Adrenal gland (tissue), 12 donors: Measurements from ENCODE around the gene SHROOM4. TPM values are rescaled to one million over a fixed set of nuclear protein-coding genes. Genes with fewer than 3 reads are reported as not detected.

Experiments used
- DNase-seq, 7 donors: peaks; one replicate each; pipeline ENCODE4 v3.0.0-alpha.2; 2019 to 2020
- H3K27ac ChIP-seq, 5 donors: fragments of 200-600 bp; sonication (generic) in 4 of 5; 1 replicate in 3 of 5; 2 replicates in 2 of 5; pipeline versions ENCODE4 v1.5.1 to v1.8.0; 2016 to 2020; ENCODE audit warnings: mild to moderate bottlenecking in 1 of 5
- H3K27me3 ChIP-seq: fragments of 200-600 bp; 2 replicates; pipeline ENCODE4 v1.8.0; 2021
- H3K36me3 ChIP-seq, 2 donors: fragments of 200-600 bp; replicated peaks in 1 of 2; 1 replicate in 1 of 2; 2 replicates in 1 of 2; pipeline versions ENCODE4 v1.5.1 to v1.8.0; 2018 to 2022
- H3K4me1 ChIP-seq, 2 donors: fragments of 200-600 bp; replicated peaks in 1 of 2; 1 replicate in 1 of 2; 2 replicates in 1 of 2; pipeline versions ENCODE4 v1.5.1 to v1.8.0; 2018 to 2021
- H3K4me3 ChIP-seq, 4 donors: fragments of 200-600 bp; sonication (generic) in 3 of 4; one replicate each; pipeline ENCODE4 v1.5.1; 2016 to 2018
- H3K9me3 ChIP-seq, 3 donors: fragments of 200-600 bp; sonication (generic) in 1 of 3; replicated peaks in 1 of 3; 1 replicate in 2 of 3; 2 replicates in 1 of 3; pipeline versions ENCODE4 v1.5.1 to v1.8.0; 2016 to 2021
- POLR2A ChIP-seq, 2 donors: fragments of 450-650 bp; IDR thresholded peaks; one replicate each; pipeline ENCODE4 v1.6.1; 2017; ENCODE audit warnings: antibody characterized with exemption in 2 of 2, mild to moderate bottlenecking in 2 of 2, moderate library complexity in 1 of 2
- WGBS, 4 donors: extraction: QIAGEN DNeasy Blood & Tissue Kit in 2 of 4; methylation state at CpG; one replicate each; pipeline versions ENCODE4 v1.1.5 to v1.1.7; 2013 to 2017; 5-methylcytosine and 5-hydroxymethylcytosine counted together
- intact Hi-C, 2 donors: fragments of 100-400 bp; cut with DNase I; formaldehyde crosslinking; loops; one replicate each; pipeline versions ENCODE4 v1.14.1 to v1.15.0; 2022 to 2023
- polyA plus RNA-seq, 3 donors: library from polyadenylated mRNA; stranded (reverse); fragments of 200-250 nt in 2 of 3; fragments of 350-450 nt in 1 of 3; fragmentation: Illumina TruSeq in 1 of 3; extraction: RNeasy Lipid Tissue Mini Kit (QIAGEN cat#74804) in 1 of 3; gene quantifications; one replicate each; pipeline ENCODE4 v1.2.3, GENCODE V29; 2013 to 2014
- total RNA-seq, 9 donors: library from RNA; depleted of rRNA in 4 of 9; stranded (reverse); fragments of >200 nt in 4 of 9; fragments of 120-200 nt in 1 of 9; fragmentation: NEBNext Ultra II Directional in 1 of 9; extraction: Animal tissue kit (Norgen Biotek cat#: 25700) in 1 of 9; gene quantifications; one replicate each; pipeline versions ENCODE4 v1.1.0 to v1.2.4, GENCODE V29; 2013 to 2023
- TF ChIP-seq, protein P1 (sequence below), 6 experiments: fragments of 450-650 bp in 4 of 6; fragments of 200-600 bp in 2 of 6; sonication (generic) in 1 of 6; IDR thresholded peaks; 1 replicate in 5 of 6; 2 replicates in 1 of 6; pipeline versions ENCODE4 v1.5.1 to v1.8.0; 2016 to 2021; ENCODE audit warnings: antibody characterized with exemption in 6 of 6, mild to moderate bottlenecking in 2 of 6, moderate library complexity in 1 of 6
- donor health status: healthy with polysubstance abuse.
- donor health status: Bipolar disorder and iron deficiency.
- donor health status: DM: yes; HTN: yes; CAD: no.
- donor health status: DM: no; HTN: no; CAD: no.
- donor health status: DM: no; HTN: no; CAD: no.
- donor health status: DM: yes; HTN: yes; CAD: no.

SHROOM4 gene
- total and polyA plus RNA-seq, 12 donors = 2.9 to 8.7 (median 5.9) TPM

DNA sequence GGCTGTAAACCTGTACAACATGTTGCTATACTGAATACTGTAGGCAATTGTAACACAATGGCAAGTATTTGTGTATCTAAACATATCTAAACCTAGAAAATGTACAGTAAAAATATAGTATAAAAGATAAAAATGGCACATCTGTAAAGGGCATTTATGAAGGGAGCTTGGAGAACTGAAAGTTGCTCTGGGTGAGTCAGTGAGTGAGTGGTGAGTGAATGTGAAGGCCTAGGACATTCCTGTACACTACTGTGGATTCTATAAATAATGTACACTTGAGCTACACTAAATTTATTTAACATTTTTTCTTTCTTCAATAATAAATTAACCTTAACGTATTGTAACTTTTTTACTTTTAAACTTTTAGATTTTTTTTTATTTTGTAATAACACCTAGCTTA, 5.0 kb upstream of the SHROOM4 start:
- H3K9me3 ChIP-seq = no peaks in the 10 kb centered on the region
- H3K4me3 ChIP-seq = no peak overlapping the region
- DNase-seq = no peak
- H3K36me3 ChIP-seq = no peaks in the 10 kb centered on the region
- peaks cover 8% of the 10 kb centered on the region for H3K27me3 ChIP-seq
- no peak for TF ChIP-seq POLR2A (IDR thresholded peaks at IDR 0.05)
- intact Hi-C loops = no loop called here
- no peak overlapping the region for H3K27ac ChIP-seq
- no peaks in the 10 kb centered on the region for H3K4me1 ChIP-seq
- WGBS, 4 donors = 66 to 79% (median 72%) methylated on average over 1 of the region's 1 CpG

DNA sequence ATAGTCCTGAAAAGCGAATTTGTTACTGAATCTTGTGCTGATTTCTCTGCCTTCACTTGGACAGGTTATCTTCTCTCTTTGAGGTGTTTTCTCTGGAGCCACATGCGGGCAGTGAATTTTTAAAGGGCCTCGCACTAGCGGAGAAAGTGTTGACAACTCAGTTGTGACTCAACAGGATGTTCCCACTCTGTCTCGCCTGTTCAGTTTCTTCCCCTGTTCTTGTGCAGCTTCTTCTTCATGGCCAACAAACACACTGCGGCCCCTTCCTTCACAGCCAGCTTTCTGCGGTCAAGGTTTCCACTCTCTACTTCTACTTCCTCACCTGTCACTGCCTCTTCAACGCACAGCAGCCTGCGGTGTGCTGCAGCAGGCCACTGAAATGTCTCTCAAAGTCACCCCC, 1.1 kb upstream of the SHROOM4 start:
- Histone ChIP-seq H3K4me3 (no peak overlapping the region), H3K27me3 (peaks cover 17% of the 10 kb centered on the region), H3K36me3 (no peaks in the 10 kb centered on the region), H3K27ac (no peak overlapping the region), H3K9me3 (no peaks in the 10 kb centered on the region), H3K4me1 (no peaks in the 10 kb centered on the region)
- TF ChIP-seq POLR2A (IDR thresholded peaks at IDR 0.05) = no peak
- TF ChIP-seq, protein P1, sequence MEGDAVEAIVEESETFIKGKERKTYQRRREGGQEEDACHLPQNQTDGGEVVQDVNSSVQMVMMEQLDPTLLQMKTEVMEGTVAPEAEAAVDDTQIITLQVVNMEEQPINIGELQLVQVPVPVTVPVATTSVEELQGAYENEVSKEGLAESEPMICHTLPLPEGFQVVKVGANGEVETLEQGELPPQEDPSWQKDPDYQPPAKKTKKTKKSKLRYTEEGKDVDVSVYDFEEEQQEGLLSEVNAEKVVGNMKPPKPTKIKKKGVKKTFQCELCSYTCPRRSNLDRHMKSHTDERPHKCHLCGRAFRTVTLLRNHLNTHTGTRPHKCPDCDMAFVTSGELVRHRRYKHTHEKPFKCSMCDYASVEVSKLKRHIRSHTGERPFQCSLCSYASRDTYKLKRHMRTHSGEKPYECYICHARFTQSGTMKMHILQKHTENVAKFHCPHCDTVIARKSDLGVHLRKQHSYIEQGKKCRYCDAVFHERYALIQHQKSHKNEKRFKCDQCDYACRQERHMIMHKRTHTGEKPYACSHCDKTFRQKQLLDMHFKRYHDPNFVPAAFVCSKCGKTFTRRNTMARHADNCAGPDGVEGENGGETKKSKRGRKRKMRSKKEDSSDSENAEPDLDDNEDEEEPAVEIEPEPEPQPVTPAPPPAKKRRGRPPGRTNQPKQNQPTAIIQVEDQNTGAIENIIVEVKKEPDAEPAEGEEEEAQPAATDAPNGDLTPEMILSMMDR (IDR thresholded peaks at IDR 0.05) = no peak
- WGBS, 4 donors = 61 to 78% (median 72%) methylated on average over 9 of the region's 9 CpGs
- intact Hi-C loops = no loop called here
- no peak for DNase-seq

DNA sequence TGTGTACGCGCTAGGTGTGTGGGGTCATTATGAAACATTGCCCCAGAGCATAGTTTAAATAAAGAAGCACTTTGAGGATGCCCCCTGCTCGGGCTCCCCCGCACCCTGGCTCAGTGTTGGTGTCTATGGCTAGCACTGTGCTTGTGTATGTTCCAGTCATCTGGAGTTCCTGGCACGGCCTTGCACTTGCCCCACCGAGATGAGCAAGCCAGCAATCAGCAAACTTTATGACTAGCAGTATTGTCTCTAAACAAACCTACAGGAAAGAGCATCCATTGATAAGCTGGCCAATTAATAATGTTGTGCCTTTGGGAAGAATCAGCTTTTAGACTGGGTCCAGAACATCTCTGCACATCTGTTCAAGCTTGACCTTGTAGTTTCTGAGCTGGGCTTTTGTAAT, 707 bp upstream of the SHROOM4 start:
- Histone ChIP-seq H3K4me3 (peak overlapping the region in 1 of 4 donors; percentile 66), H3K36me3 (no peaks in the 10 kb centered on the region), H3K27me3 (peaks cover 17% of the 10 kb centered on the region), H3K27ac (peak overlapping the region in 1 of 5 donors; percentile 45), H3K4me1 (no peaks in the 10 kb centered on the region), H3K9me3 (no peaks in the 10 kb centered on the region)
- intact Hi-C loops = no loop called here
- TF ChIP-seq POLR2A (IDR thresholded peaks at IDR 0.05) = no peak
- TF ChIP-seq, protein P1 (IDR thresholded peaks at IDR 0.05) = no peak
- DNase-seq = no peak
- 63 to 65% (median 64%) methylated on average over 4 to 6 of the region's 6 CpGs; no CpG with 5 or more reads in 1 of the 4 donors for WGBS, 4 donors

DNA sequence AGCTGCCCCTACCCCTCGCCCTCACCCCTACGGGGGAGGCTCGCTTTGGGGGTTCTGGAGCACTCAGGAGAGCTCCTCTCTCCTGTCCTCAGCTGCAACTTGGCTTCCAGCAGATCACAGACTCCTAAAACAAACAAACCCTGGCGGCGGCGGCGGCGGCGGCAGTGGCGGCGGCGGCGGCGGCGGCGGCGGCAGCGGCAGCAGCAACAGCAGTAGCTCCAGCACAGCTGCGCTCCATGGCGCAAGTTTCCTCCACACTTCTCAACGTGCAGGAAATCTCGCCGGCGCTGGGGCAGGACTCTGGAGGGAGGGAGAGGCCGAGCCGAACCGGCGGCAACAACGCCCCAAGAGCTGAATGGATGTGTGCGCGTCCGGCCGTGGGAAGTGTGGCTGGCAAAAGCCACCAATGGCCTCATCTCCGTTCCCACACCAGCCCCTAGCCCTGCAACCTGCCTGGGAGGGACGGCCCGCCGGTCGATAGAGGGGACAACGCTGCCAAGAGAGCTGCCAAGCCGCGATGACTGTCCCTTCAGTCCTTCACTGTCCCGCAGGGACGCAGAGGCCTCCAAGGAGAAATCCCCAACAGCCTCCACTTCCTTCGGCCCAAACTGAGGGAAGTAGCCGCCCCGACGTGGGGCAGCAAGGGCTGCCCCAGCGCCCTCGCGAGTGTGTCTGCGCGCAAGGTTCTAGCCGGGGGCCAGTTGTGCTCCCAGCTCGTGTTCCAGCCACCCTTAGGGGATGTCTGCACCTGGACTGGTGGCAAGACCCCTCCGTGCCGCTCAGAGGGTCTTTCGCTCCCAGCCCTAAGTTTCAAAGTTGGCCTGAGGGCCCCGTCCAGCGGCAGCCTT, 775 bp downstream of the SHROOM4 start:
- H3K36me3 ChIP-seq = no peaks in the 10 kb centered on the region
- intact Hi-C loops = no loop called here
- H3K4me3 ChIP-seq = peak overlapping the region in 2 of 4 donors; percentile 26 to 66
- no peaks in the 10 kb centered on the region for H3K4me1 ChIP-seq
- peak overlapping the region in 3 of 5 donors; percentile 21 to 77 (median 50) for H3K27ac ChIP-seq
- peaks cover 17% of the 10 kb centered on the region for H3K27me3 ChIP-seq
- DNase-seq = peak in 6 of 7 donors; percentile 18 to 40 (median 27)
- TF ChIP-seq, protein P1 (IDR thresholded peaks at IDR 0.05) = peak in 1 of 6 experiments; percentile 5
- TF ChIP-seq POLR2A (IDR thresholded peaks at IDR 0.05) = no peak
- WGBS, 4 donors = 0 to 43% (median 24%) methylated on average over 23 to 59 of the region's 59 CpGs; no CpG with 5 or more reads in 1 of the 4 donors
- H3K9me3 ChIP-seq = no peaks in the 10 kb centered on the region
